ENCODE results near the gene ZMYM4.

The ZMYM4 gene

GRCh38 chr1:35452106-35452774 is 183.7 kb downstream of the ZMYM4 start:
- no peak for TF ChIP-seq REST (IDR thresholded peaks at IDR 0.05; ENCODE audit: insufficient read depth in 1 of 2, low read depth in 2 of 2, low read length in 2 of 2)
- TF ChIP-seq TAF1 (IDR thresholded peaks at IDR 0.05; ENCODE audit: borderline replicate concordance, insufficient read depth, low read length): no peak
- TF ChIP-seq POLR2AphosphoS5 (IDR thresholded peaks at IDR 0.05; ENCODE audit: low read depth, low read length): no peak
- no peak for TF ChIP-seq SIN3A (IDR thresholded peaks at IDR 0.05; ENCODE audit: borderline replicate concordance, insufficient read depth, low read length)
- TF ChIP-seq FOXP2 (optimal IDR thresholded peaks at IDR 0.05; ENCODE audit: borderline replicate concordance, extremely low read depth, extremely low read length, insufficient read depth): no peak

GRCh38 chr1:35453031-35453430 is 184.5 kb downstream of the ZMYM4 start:
- TF ChIP-seq SIN3A (IDR thresholded peaks at IDR 0.05; ENCODE audit: borderline replicate concordance, insufficient read depth, low read length) (no peak), FOXP2 (optimal IDR thresholded peaks at IDR 0.05; ENCODE audit: borderline replicate concordance, extremely low read depth, extremely low read length, insufficient read depth) (no peak), POLR2AphosphoS5 (IDR thresholded peaks at IDR 0.05; ENCODE audit: low read depth, low read length) (no peak), REST (IDR thresholded peaks at IDR 0.05; ENCODE audit: insufficient read depth in 1 of 2, low read depth in 2 of 2, low read length in 2 of 2) (no peak), TAF1 (IDR thresholded peaks at IDR 0.05; ENCODE audit: borderline replicate concordance, insufficient read depth, low read length) (no peak)

GRCh38 chr1:35454176-35454575 is 185.7 kb downstream of the ZMYM4 start:
- TF ChIP-seq REST (IDR thresholded peaks at IDR 0.05; ENCODE audit: insufficient read depth in 1 of 2, low read depth in 2 of 2, low read length in 2 of 2): no peak
- no peak for TF ChIP-seq SIN3A (IDR thresholded peaks at IDR 0.05; ENCODE audit: borderline replicate concordance, insufficient read depth, low read length)
- no peak for TF ChIP-seq FOXP2 (optimal IDR thresholded peaks at IDR 0.05; ENCODE audit: borderline replicate concordance, extremely low read depth, extremely low read length, insufficient read depth)
- TF ChIP-seq TAF1 (IDR thresholded peaks at IDR 0.05; ENCODE audit: borderline replicate concordance, insufficient read depth, low read length): no peak
- no peak for TF ChIP-seq POLR2AphosphoS5 (IDR thresholded peaks at IDR 0.05; ENCODE audit: low read depth, low read length)

GRCh38 chr1:35454616-35455015 is 186.1 kb downstream of the ZMYM4 start:
- TF ChIP-seq REST (IDR thresholded peaks at IDR 0.05; ENCODE audit: insufficient read depth in 1 of 2, low read depth in 2 of 2, low read length in 2 of 2) (no peak), TAF1 (IDR thresholded peaks at IDR 0.05; ENCODE audit: borderline replicate concordance, insufficient read depth, low read length) (no peak), POLR2AphosphoS5 (IDR thresholded peaks at IDR 0.05; ENCODE audit: low read depth, low read length) (no peak), SIN3A (IDR thresholded peaks at IDR 0.05; ENCODE audit: borderline replicate concordance, insufficient read depth, low read length) (no peak), FOXP2 (optimal IDR thresholded peaks at IDR 0.05; ENCODE audit: borderline replicate concordance, extremely low read depth, extremely low read length, insufficient read depth) (no peak)
